Panc1 (cell line): ENCODE results near the gene CLDN9. TPM values are rescaled to one million over a fixed set of nuclear protein-coding genes. Genes with fewer than 3 reads are reported as not detected.
A peak's percentile ranks its signal among the peaks of the same experiment; 100 is the strongest.

ENCODE experiments used
- ATAC-seq: fragments of 200-7000 bp; cut with Tn5 transposase; 2 replicates; pipeline ENCODE4 v1.9.1; 2020; ENCODE audit warnings: mild to moderate bottlenecking, moderate library complexity
- BruUV-seq: library from RNA; stranded (reverse); fragments of 400-500 nt; replicated peaks from 2 replicates; lab custom pipeline; 2021; lab: Mats Ljungman, UMichigan
- CTCF ChIA-PET: fragments of 300-600 bp; sonication (Branson Sonifier 250); formaldehyde crosslinking; loops from one replicate; lab custom pipeline; 2022; ENCODE audit warnings: antibody characterized with exemption; lab: Charles Lee
- POLR2A ChIA-PET: fragments of 300-600 bp; sonication (Branson Sonifier 250); formaldehyde crosslinking; loops from one replicate; lab custom pipeline; 2022; ENCODE audit warnings: antibody characterized with exemption; lab: Charles Lee
- DNase-seq: peaks from one replicate; pipeline ENCODE4 v3.0.0-alpha.2; 2010; ENCODE audit warnings: low read depth, low spot score
- H3K27ac ChIP-seq: 2 replicates; pipeline ENCODE4 v1.5.1; 2011; ENCODE audit warnings: mild to moderate bottlenecking, low read length, inconsistent platforms
- H3K27me3 ChIP-seq: fragments of 200-500 bp; sonication (Bioruptor generic); 2 replicates; pipeline ENCODE4 v1.6.0; 2014; ENCODE audit warnings: low read length, inconsistent platforms; ENCODE audit not compliant: control insufficient read depth, insufficient read depth
- H3K36me3 ChIP-seq: fragments of 200-500 bp; sonication (Bioruptor generic); 2 replicates; pipeline ENCODE4 v1.5.1; 2014; ENCODE audit warnings: inconsistent platforms, mild to moderate bottlenecking, low read length, moderate library complexity; ENCODE audit not compliant: control insufficient read depth, insufficient read depth
- H3K4me1 ChIP-seq: 2 replicates; pipeline ENCODE4 v1.5.1; 2011; ENCODE audit warnings: inconsistent platforms, mild to moderate bottlenecking, low read length, moderate library complexity; ENCODE audit not compliant: control insufficient read depth, insufficient read depth
- H3K4me3 ChIP-seq, 2 experiments: 2 replicates each; pipeline ENCODE4 v1.5.1; 2011 to 2012; ENCODE audit warnings: low read depth in 2 of 2, low read length in 2 of 2, mild to moderate bottlenecking in 2 of 2, inconsistent platforms in 1 of 2, moderate library complexity in 1 of 2
- H3K9me3 ChIP-seq: fragments of 200-500 bp; sonication (Bioruptor generic); 2 replicates; pipeline ENCODE4 v1.5.1; 2014; ENCODE audit warnings: low read depth, mild to moderate bottlenecking, inconsistent platforms, low read length, moderate library complexity; ENCODE audit not compliant: control insufficient read depth, insufficient read depth
- CTCF ChIP-seq: fragments of 450-650 bp; IDR thresholded peaks from 2 replicates; pipeline ENCODE4 v1.5.1; 2017; ENCODE audit warnings: mild to moderate bottlenecking
- POLR2AphosphoS5 ChIP-seq: IDR thresholded peaks from 2 replicates; pipeline ENCODE4 v1.6.1; 2012; ENCODE audit warnings: mild to moderate bottlenecking, low read depth, low read length, moderate library complexity
- REST ChIP-seq, 2 experiments: IDR thresholded peaks; 2 replicates each; pipeline ENCODE4 v1.6.1; 2011 to 2012; ENCODE audit warnings: low read depth in 2 of 2, control low read depth in 1 of 2, low read length in 1 of 2, mild to moderate bottlenecking in 1 of 2, moderate library complexity in 1 of 2; ENCODE audit not compliant: insufficient read depth in 1 of 2
- SIN3A ChIP-seq: IDR thresholded peaks from 2 replicates; pipeline ENCODE4 v1.6.1; 2012; ENCODE audit warnings: low read depth, mild to moderate bottlenecking, low read length, moderate library complexity, borderline replicate concordance; ENCODE audit not compliant: insufficient read depth
- TCF7L2 ChIP-seq: IDR thresholded peaks from 2 replicates; pipeline ENCODE4 v1.6.1; 2011; ENCODE audit warnings: mild to moderate bottlenecking, low read depth, low read length, inconsistent platforms
- in situ Hi-C: cut with HindIII; loops from 2 replicates; pipeline ENCODE4 v1.10.0; 2016; ENCODE audit warnings: low sequenced_read_pairs, low pct_unique_long_range_greater_than_20kb
- intact Hi-C: fragments of 100-400 bp; cut with micrococcal nuclease; formaldehyde crosslinking; loops from one replicate; pipeline ENCODE4 v1.10.0; 2022; ENCODE audit not compliant: unreplicated experiment
- total RNA-seq: library from RNA; stranded (reverse); gene quantifications from one replicate; pipeline ENCODE4 v1.2.1, GENCODE V29; 2021; ENCODE audit not compliant: unreplicated experiment

Gene CLDN9
- total RNA-seq, 1 experiment from 2014 or later: 1.6 TPM

GRCh38 chr16:3038896-3039295 lies 26.2 kb downstream of the CLDN9 start:
- ChIA-PET CTCF (interaction anchor here (1.1 kb wide), 1 partner anchor 8 kb away, joined by 5 read pairs; no protein-coding TSS in a partner anchor), POLR2A (no interaction called here)
- Histone ChIP-seq H3K4me3 (no peak overlapping the region), H3K27ac (no peak overlapping the region), H3K9me3 (no peaks in the 10 kb centered on the region), H3K4me1 (no peaks in the 10 kb centered on the region), H3K27me3 (no peaks in the 10 kb centered on the region; the same call in 1 of the 2 replicates), H3K36me3 (peaks cover 3% of the 10 kb centered on the region; the same call in 1 of the 2 replicates)
- peak; percentile 22; the same call in 1 of the 2 replicates for ATAC-seq
- BruUV-seq: no TSS peak
- in situ Hi-C loops (no loop called here), intact Hi-C loops (no loop called here)
- TF ChIP-seq CTCF: no peak
- TF ChIP-seq POLR2AphosphoS5: no peak
- no peak for TF ChIP-seq REST (IDR thresholded peaks at IDR 0.05; ENCODE audit: insufficient read depth in 1 of 2, low read depth in 2 of 2, low read length in 1 of 2)
- no peak for TF ChIP-seq TCF7L2
- DNase-seq: no peak

GRCh38 chr16:3042376-3042775 lies 29.7 kb downstream of the CLDN9 start:
- ATAC-seq: no peak
- TF ChIP-seq CTCF: no peak
- no peak for TF ChIP-seq REST (IDR thresholded peaks at IDR 0.05; ENCODE audit: insufficient read depth in 1 of 2, low read depth in 2 of 2, low read length in 1 of 2)
- TF ChIP-seq SIN3A: no peak
- TF ChIP-seq TCF7L2: no peak
- TF ChIP-seq POLR2AphosphoS5: no peak
- H3K4me1 ChIP-seq: no peaks in the 10 kb centered on the region
- ChIA-PET POLR2A (no interaction called here), CTCF (no interaction called here)
- H3K4me3 ChIP-seq: no peak overlapping the region
- no peak overlapping the region for H3K27ac ChIP-seq
- no peaks in the 10 kb centered on the region for H3K36me3 ChIP-seq
- BruUV-seq: no TSS peak
- no peaks in the 10 kb centered on the region for H3K9me3 ChIP-seq
- in situ Hi-C loops (no loop called here), intact Hi-C loops (no loop called here)
- no peak for DNase-seq
- no peaks in the 10 kb centered on the region for H3K27me3 ChIP-seq
